ENCODE data around the gene E2F2. TPM values are rescaled to one million over a fixed set of nuclear protein-coding genes. Genes with fewer than 3 reads are reported as not detected.

E2F2 gene
- total and polyA plus RNA-seq, 2 experiments from 2014 or later = 0.78 to 3.4 TPM

DNA sequence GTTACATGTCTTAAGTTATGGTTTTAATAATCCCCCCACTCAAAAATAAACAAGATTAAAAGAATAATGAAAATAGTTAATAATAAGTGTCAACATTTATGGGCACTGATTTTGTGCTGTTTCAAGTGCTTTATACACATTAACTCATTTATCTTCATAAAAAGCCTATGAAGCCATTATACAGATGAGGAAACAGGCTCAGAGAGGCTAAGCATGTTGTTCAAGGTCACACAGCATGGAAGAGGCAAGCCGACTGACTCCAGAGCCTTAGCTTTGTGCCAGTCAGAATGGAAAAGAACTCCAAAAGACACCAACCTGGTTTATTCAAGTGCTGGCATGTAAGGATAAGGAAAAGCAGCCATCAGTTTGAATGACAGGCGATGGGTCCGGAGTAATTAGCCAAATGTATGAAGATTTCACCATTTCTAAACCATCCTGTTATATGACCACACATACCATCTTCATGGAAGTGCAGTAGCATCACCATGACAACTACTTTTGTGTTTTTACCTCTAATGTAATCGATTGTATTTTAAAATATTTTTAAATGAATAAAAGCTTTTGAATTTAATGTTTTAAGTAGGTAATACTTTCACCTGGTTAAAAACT, 42.6 kb upstream of the E2F2 start (continued):
- TF ChIP-seq, protein P1, sequence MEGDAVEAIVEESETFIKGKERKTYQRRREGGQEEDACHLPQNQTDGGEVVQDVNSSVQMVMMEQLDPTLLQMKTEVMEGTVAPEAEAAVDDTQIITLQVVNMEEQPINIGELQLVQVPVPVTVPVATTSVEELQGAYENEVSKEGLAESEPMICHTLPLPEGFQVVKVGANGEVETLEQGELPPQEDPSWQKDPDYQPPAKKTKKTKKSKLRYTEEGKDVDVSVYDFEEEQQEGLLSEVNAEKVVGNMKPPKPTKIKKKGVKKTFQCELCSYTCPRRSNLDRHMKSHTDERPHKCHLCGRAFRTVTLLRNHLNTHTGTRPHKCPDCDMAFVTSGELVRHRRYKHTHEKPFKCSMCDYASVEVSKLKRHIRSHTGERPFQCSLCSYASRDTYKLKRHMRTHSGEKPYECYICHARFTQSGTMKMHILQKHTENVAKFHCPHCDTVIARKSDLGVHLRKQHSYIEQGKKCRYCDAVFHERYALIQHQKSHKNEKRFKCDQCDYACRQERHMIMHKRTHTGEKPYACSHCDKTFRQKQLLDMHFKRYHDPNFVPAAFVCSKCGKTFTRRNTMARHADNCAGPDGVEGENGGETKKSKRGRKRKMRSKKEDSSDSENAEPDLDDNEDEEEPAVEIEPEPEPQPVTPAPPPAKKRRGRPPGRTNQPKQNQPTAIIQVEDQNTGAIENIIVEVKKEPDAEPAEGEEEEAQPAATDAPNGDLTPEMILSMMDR (conservative IDR thresholded peaks at IDR 0.05; ENCODE audit: low read depth in 2 of 2) = no peak

DNA sequence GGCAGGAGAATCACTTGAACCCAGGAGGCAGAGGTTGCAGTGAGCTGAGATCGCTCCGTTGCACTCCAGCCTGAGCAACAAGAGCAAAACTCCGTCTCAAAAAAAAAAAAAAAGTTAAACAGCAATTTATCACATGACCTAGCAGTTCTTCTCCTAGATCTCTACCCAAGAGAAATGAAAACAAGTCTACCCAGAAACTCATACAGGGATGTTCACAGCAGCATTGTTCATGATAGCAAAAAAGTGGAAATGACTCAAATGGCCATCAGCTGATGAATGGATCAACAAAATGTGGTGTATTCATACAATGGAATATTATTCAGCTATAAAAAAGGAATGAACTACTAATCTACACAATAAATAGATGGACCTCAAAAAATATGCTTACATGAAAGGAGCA, 40.4 kb upstream of the E2F2 start:
- Mint-ChIP-seq H3K9me3 (peaks cover 7% of the 10 kb centered on the region; the same call in 2 of the 3 replicates), H3K4me3 (no peak overlapping the region), H3K27ac (no peak overlapping the region), H3K27me3 (ENCODE audit: insufficient read depth, low read depth, poor library complexity) (peaks cover 19% of the 10 kb centered on the region), H3K36me3 (ENCODE audit: low read depth) (peaks cover 4% of the 10 kb centered on the region; the same call in 1 of the 3 replicates), H3K4me1 (peaks cover 37% of the 10 kb centered on the region)
- DNase-seq (ENCODE audit: low spot score) = no peak
- TF ChIP-seq JUNB (IDR thresholded peaks at IDR 0.05; ENCODE audit: unreplicated experiment) = no peak
- no peak for TF ChIP-seq NANOG (IDR thresholded peaks at IDR 0.05; ENCODE audit: borderline replicate concordance)
- Histone ChIP-seq H4K20me1 (replicated peaks; ENCODE audit: insufficient read depth) (no peaks in the 10 kb centered on the region), H3K9me2 (ENCODE audit: insufficient read depth) (no peaks in the 10 kb centered on the region), H3K27ac (ENCODE audit: low read depth) (no peak overlapping the region), H2AFZ (no peak overlapping the region), H3K4me3 (no peak overlapping the region), H3F3A (replicated peaks; ENCODE audit: low read depth) (no peaks in the 10 kb centered on the region), H3K79me2 (replicated peaks; ENCODE audit: insufficient read depth) (no peaks in the 10 kb centered on the region), H3K4me1 (ENCODE audit: insufficient read depth) (peaks cover 13% of the 10 kb centered on the region), H3K27me3 (ENCODE audit: insufficient read depth) (peaks cover 21% of the 10 kb centered on the region), H3K36me3 (ENCODE audit: insufficient read depth) (no peaks in the 10 kb centered on the region), H3K4me2 (no peak overlapping the region)
- ATAC-seq = no peak

DNA sequence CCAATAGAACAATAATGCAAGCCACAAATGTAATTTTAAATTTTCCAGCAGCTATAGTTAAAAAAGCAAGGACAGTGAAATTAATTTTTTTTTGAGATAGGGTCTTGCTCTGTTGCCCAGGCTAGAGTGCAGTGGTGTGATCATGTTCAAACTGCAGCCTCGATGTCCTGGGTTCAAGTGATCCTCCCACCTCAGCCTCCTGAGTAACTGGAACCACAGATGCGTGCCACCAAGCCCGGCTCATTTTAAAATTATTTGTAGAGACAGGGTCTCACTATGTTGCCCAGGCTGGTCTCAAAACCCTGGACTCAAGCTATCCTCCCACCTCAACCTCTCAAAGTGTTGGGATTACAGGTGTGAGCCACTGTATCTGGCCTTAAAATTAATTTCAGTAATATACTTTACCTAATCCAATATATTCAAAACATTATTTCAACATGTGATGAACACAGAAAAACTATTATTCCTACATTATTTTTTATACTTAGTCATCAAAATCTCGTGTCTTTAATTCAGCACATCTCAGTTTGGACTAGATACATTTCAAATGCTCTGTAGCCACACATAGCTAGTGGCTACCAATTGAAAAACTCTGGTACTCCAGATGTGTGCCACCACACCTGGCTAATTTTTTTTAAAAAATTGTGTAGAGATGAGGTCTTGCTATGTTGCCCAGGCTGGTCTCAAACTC, 39.1 kb upstream of the E2F2 start:
- ATAC-seq = no peak

More for the DNA sequence above, 39.1 kb upstream of the E2F2 start:
- Histone ChIP-seq H3K4me2 (no peak overlapping the region), H3K27me3 (ENCODE audit: insufficient read depth) (peaks cover 21% of the 10 kb centered on the region), H3F3A (replicated peaks; ENCODE audit: low read depth) (peaks cover 7% of the 10 kb centered on the region; the same call in 1 of the 2 replicates), H4K20me1 (replicated peaks; ENCODE audit: insufficient read depth) (no peaks in the 10 kb centered on the region), H2AFZ (no peak overlapping the region), H3K27ac (ENCODE audit: low read depth) (no peak overlapping the region), H3K4me3 (no peak overlapping the region), H3K9me2 (ENCODE audit: insufficient read depth) (no peaks in the 10 kb centered on the region), H3K79me2 (replicated peaks; ENCODE audit: insufficient read depth) (no peaks in the 10 kb centered on the region), H3K36me3 (ENCODE audit: insufficient read depth) (no peaks in the 10 kb centered on the region), H3K4me1 (ENCODE audit: insufficient read depth) (peaks cover 13% of the 10 kb centered on the region)
- peaks cover 4% of the 10 kb centered on the region; the same call in 2 of the 3 replicates for H3K9me3 Mint-ChIP-seq
- H3K36me3 Mint-ChIP-seq (ENCODE audit: low read depth) = peaks cover 4% of the 10 kb centered on the region; the same call in 1 of the 3 replicates
- DNase-seq (ENCODE audit: low spot score) = no peak
- no peak overlapping the region for H3K27ac Mint-ChIP-seq
- peaks cover 33% of the 10 kb centered on the region for H3K4me1 Mint-ChIP-seq
- H3K4me3 Mint-ChIP-seq = no peak overlapping the region
- TF ChIP-seq, protein P2, sequence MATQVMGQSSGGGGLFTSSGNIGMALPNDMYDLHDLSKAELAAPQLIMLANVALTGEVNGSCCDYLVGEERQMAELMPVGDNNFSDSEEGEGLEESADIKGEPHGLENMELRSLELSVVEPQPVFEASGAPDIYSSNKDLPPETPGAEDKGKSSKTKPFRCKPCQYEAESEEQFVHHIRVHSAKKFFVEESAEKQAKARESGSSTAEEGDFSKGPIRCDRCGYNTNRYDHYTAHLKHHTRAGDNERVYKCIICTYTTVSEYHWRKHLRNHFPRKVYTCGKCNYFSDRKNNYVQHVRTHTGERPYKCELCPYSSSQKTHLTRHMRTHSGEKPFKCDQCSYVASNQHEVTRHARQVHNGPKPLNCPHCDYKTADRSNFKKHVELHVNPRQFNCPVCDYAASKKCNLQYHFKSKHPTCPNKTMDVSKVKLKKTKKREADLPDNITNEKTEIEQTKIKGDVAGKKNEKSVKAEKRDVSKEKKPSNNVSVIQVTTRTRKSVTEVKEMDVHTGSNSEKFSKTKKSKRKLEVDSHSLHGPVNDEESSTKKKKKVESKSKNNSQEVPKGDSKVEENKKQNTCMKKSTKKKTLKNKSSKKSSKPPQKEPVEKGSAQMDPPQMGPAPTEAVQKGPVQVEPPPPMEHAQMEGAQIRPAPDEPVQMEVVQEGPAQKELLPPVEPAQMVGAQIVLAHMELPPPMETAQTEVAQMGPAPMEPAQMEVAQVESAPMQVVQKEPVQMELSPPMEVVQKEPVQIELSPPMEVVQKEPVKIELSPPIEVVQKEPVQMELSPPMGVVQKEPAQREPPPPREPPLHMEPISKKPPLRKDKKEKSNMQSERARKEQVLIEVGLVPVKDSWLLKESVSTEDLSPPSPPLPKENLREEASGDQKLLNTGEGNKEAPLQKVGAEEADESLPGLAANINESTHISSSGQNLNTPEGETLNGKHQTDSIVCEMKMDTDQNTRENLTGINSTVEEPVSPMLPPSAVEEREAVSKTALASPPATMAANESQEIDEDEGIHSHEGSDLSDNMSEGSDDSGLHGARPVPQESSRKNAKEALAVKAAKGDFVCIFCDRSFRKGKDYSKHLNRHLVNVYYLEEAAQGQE (IDR thresholded peaks at IDR 0.05; ENCODE audit: unreplicated experiment) = no peak
- TF ChIP-seq STAT1 (IDR thresholded peaks at IDR 0.05; ENCODE audit: unreplicated experiment) (no peak), CREB1 (CRISPR knock-in tag; IDR thresholded peaks at IDR 0.05; ENCODE audit: low read depth) (no peak)
- peaks cover 21% of the 10 kb centered on the region for H3K27me3 Mint-ChIP-seq (ENCODE audit: insufficient read depth, low read depth, poor library complexity)

Data from GM23338 (cell line).